ENCODE measurements around the gene BCL2L13. TPM values are rescaled to one million over a fixed set of nuclear protein-coding genes. Genes with fewer than 3 reads are reported as not detected.
"Not testable (repeated sequence)": the region's sequence is repeated elsewhere in the genome, so short reads cannot be mapped to it uniquely, and the experiment has no call there.

The BCL2L13 gene
- total RNA-seq, 1 experiment from 2014 or later, result 56.9 TPM

DNA sequence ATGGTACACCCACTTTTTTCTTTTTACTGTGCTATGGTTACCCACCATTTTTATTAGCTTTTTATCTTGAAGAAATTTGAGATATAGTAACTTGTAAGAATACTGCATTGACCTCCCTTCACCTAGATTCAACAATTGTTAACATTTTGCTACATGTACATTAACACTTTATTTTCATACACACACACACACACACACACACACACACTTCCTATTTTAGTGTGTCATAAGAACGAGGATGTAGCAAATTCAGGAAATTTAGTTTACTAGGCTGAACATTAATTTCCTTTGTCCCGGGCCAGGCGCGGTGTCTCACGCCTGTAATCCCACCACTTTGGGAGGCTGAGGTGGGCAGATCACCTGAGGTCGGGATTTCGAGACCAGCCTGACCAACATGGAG lies 8.9 kb upstream of the BCL2L13 start:
- Histone ChIP-seq H3K27ac (ENCODE audit: low read length) (no peak overlapping the region), H3K4me3 (ENCODE audit: low read length) (peak overlapping the region; percentile 95)

DNA sequence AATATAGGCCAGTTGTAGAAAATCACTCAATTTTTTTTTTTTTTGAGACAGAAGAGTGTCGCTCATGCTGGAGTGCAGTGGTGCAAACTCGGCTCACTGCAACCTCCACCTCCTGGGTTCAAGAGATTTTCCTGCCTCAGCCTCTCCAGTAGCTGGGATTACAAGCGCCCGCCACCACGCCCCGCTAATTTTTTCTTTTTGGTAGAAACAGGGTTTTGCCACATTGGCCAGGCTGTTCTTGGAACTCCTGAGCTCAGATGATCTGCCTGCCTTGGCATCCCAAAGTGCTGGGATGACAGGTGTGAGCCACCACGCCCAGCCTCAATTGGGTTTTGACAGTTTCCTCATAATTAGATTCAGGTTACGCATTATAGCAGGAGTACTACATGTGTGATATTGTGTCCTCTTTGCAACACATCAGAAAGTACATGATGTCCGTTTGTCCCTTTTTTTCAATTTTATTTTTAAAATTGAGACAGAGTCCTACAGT lies 7.4 kb upstream of the BCL2L13 start:
- Histone ChIP-seq H3K27me3 (ENCODE audit: low read length) (no peaks in the 10 kb centered on the region), H3K4me2 (ENCODE audit: low read depth, low read length, poor library complexity, severe bottlenecking) (no peak overlapping the region), H2AFZ (ENCODE audit: low read length) (no peak overlapping the region), H3K36me3 (ENCODE audit: insufficient read depth, low read length) (no peaks in the 10 kb centered on the region), H3K4me3 (ENCODE audit: low read length) (no peak overlapping the region), H3K27ac (ENCODE audit: low read length) (no peak overlapping the region), H3K79me2 (ENCODE audit: low read length) (peaks cover 39% of the 10 kb centered on the region), H3K9me2 (replicated peaks; ENCODE audit: insufficient read depth, low read length) (no peaks in the 10 kb centered on the region), H4K20me1 (ENCODE audit: insufficient read depth, low read depth, low read length) (peaks cover 7% of the 10 kb centered on the region; the same call in 1 of the 2 replicates), H3K4me1 (ENCODE audit: low read length) (peaks cover 17% of the 10 kb centered on the region), H3K9me3 (ENCODE audit: low read length) (no peaks in the 10 kb centered on the region), H3K9ac (ENCODE audit: low read length) (no peak overlapping the region)
- no peak for DNase-seq

More for the DNA sequence above, 8.9 kb upstream of the BCL2L13 start:
- Histone ChIP-seq H4K20me1 (ENCODE audit: insufficient read depth, low read depth, low read length) (peaks cover 7% of the 10 kb centered on the region; the same call in 1 of the 2 replicates), H3K27me3 (ENCODE audit: low read length) (no peaks in the 10 kb centered on the region), H3K4me2 (ENCODE audit: low read depth, low read length, poor library complexity, severe bottlenecking) (peak overlapping the region; percentile 97), H3K36me3 (ENCODE audit: insufficient read depth, low read length) (no peaks in the 10 kb centered on the region), H2AFZ (ENCODE audit: low read length) (no peak overlapping the region), H3K9ac (ENCODE audit: low read length) (peak overlapping the region; percentile 91), H3K9me3 (ENCODE audit: low read length) (no peaks in the 10 kb centered on the region), H3K4me1 (ENCODE audit: low read length) (peaks cover 17% of the 10 kb centered on the region), H3K79me2 (ENCODE audit: low read length) (peaks cover 52% of the 10 kb centered on the region), H3K9me2 (replicated peaks; ENCODE audit: insufficient read depth, low read length) (no peaks in the 10 kb centered on the region)
- no peak for DNase-seq

DNA sequence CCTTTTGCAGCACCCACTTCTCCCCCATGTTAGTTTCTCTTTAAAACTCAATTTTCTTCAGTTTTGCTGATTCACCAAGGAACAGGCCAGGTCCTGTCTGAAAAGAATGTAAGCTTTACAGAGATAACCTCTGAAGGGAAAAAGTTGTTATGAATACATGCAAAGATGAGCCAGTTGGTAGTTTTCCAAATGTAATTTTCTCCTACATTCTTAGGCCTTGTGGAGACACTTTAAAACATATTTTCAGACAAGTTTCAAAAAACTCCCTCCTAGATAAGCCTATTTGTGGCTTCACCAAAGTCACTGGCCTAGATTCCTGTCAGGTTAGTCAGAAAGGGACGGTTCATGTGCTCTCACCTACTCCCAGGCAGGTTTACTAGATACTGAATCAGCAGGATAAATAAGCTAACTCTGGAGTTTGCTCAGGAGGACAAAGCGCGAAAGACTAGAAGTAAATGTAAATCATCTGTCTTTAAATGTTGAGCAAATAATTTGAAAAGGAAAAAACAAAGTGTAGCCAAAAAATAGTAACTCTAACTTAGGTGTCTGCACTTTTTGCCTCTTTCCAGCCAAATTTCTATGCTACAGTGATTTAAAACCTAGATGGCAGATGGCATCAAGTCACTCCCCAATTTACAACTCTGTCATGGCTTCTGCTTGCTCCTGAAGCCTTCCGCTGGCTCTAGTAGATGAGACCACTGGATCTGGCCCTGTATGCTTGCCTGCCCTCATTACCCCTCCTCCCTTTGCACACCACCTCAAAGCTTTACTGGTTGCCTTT lies 5.2 kb upstream of the BCL2L13 start:
- H3K9me2 ChIP-seq (replicated peaks; ENCODE audit: insufficient read depth, low read length), result no peaks in the 10 kb centered on the region

DNA sequence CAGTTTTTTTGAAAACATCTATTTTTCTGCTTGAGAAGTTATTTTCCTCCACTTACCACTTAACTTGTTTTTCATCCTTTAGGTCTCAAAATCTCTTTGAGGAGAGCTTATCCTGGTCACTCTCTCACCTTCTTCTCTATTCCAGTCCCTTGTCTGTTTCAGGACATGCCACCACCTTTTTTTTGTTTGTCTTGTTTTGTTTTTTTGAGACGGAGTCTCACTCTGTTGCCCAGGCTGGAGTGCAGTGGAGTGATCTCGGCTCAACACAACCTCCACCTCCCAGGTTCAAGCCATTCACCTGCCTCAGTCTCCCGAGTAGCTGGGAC lies 4.6 kb upstream of the BCL2L13 start:
- Histone ChIP-seq H3K27me3 (ENCODE audit: low read length) (no peaks in the 10 kb centered on the region), H3K9ac (ENCODE audit: low read length) (no peak overlapping the region), H3K9me2 (replicated peaks; ENCODE audit: insufficient read depth, low read length) (no peaks in the 10 kb centered on the region), H3K4me1 (ENCODE audit: low read length) (peaks cover 15% of the 10 kb centered on the region), H3K4me3 (ENCODE audit: low read length) (no peak overlapping the region), H3K27ac (ENCODE audit: low read length) (no peak overlapping the region), H2AFZ (ENCODE audit: low read length) (no peak overlapping the region), H3K4me2 (ENCODE audit: low read depth, low read length, poor library complexity, severe bottlenecking) (no peak overlapping the region), H4K20me1 (ENCODE audit: insufficient read depth, low read depth, low read length) (no peaks in the 10 kb centered on the region), H3K36me3 (ENCODE audit: insufficient read depth, low read length) (no peaks in the 10 kb centered on the region), H3K79me2 (ENCODE audit: low read length) (peaks cover 23% of the 10 kb centered on the region), H3K9me3 (ENCODE audit: low read length) (no peaks in the 10 kb centered on the region)
- DNase-seq, result no peak

More for the DNA sequence above, 5.2 kb upstream of the BCL2L13 start:
- no peak overlapping the region for H2AFZ ChIP-seq (ENCODE audit: low read length)
- peak overlapping the region; percentile 22; the same call in 1 of the 2 replicates for H3K27ac ChIP-seq (ENCODE audit: low read length)
- H3K4me1 ChIP-seq (ENCODE audit: low read length), result peaks cover 15% of the 10 kb centered on the region
- H3K9me3 ChIP-seq (ENCODE audit: low read length), result no peaks in the 10 kb centered on the region
- no peaks in the 10 kb centered on the region for H3K36me3 ChIP-seq (ENCODE audit: insufficient read depth, low read length)
- peaks cover 25% of the 10 kb centered on the region for H3K79me2 ChIP-seq (ENCODE audit: low read length)
- no peak for DNase-seq
- no peak overlapping the region for H3K4me3 ChIP-seq (ENCODE audit: low read length)
- no peak overlapping the region for H3K4me2 ChIP-seq (ENCODE audit: low read depth, low read length, poor library complexity, severe bottlenecking)
- peaks cover under 1% of the 10 kb centered on the region; the same call in 1 of the 2 replicates for H4K20me1 ChIP-seq (ENCODE audit: insufficient read depth, low read depth, low read length)
- no peak overlapping the region for H3K9ac ChIP-seq (ENCODE audit: low read length)
- no peaks in the 10 kb centered on the region for H3K27me3 ChIP-seq (ENCODE audit: low read length)

DNA sequence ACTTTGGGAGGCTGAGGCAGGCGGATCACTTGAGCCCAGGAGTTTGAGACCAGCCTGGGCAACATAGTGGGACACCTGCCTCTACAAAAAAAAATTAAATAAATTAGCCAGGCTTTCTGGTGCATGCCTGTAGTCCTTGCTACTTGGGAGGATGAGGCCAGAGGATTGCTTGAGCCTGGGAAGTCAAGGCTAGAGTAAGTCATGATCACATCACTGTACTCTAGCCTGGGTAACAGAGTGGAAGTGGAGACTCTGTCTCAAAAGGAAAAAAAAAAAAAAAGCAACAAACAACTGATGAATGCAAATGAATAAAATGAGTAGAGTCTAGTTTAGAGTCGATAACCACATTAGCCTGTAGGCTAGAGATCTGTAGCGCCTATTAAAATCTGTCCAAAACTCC lies 3.9 kb upstream of the BCL2L13 start:
- Histone ChIP-seq H3K9ac (ENCODE audit: low read length) (no peak overlapping the region), H3K4me3 (ENCODE audit: low read length) (no peak overlapping the region), H4K20me1 (ENCODE audit: insufficient read depth, low read depth, low read length) (no peaks in the 10 kb centered on the region), H2AFZ (ENCODE audit: low read length) (no peak overlapping the region), H3K4me1 (ENCODE audit: low read length) (peaks cover 10% of the 10 kb centered on the region), H3K9me2 (replicated peaks; ENCODE audit: insufficient read depth, low read length) (no peaks in the 10 kb centered on the region), H3K4me2 (ENCODE audit: low read depth, low read length, poor library complexity, severe bottlenecking) (no peak overlapping the region), H3K36me3 (ENCODE audit: insufficient read depth, low read length) (no peaks in the 10 kb centered on the region), H3K9me3 (ENCODE audit: low read length) (no peaks in the 10 kb centered on the region), H3K27ac (ENCODE audit: low read length) (no peak overlapping the region), H3K27me3 (ENCODE audit: low read length) (no peaks in the 10 kb centered on the region), H3K79me2 (ENCODE audit: low read length) (peaks cover 23% of the 10 kb centered on the region)
- DNase-seq, result no peak

DNA sequence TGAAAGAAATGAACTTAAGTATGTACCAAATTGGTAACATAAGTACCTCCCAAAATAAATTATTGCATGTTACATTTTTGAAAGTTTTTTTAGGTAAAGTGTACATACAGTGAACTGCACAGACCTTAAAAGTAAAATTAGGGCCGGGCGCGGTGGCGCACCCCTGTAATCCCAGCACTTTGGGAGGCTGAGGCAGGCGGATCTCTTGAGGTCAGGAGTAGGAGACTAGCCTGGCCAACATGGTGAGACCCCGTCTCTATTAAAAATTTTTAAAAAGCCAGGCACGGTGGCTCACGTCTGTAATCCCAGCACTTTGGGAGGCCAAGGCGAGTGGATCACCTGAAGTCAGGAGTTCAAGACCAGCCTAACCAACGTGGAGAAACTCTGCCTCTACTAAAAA lies 1.7 kb upstream of the BCL2L13 start:
- Histone ChIP-seq H3K36me3 (ENCODE audit: insufficient read depth, low read length) (peaks cover 12% of the 10 kb centered on the region), H3K79me2 (ENCODE audit: low read length) (peaks cover 36% of the 10 kb centered on the region), H3K4me1 (ENCODE audit: low read length) (peaks cover 15% of the 10 kb centered on the region)
- not testable (repeated sequence) for DNase-seq; H2AFZ ChIP-seq (ENCODE audit: low read length); H3K27me3 ChIP-seq (ENCODE audit: low read length); H4K20me1 ChIP-seq (ENCODE audit: insufficient read depth, low read depth, low read length); H3K27ac ChIP-seq (ENCODE audit: low read length); H3K9me2 ChIP-seq (replicated peaks; ENCODE audit: insufficient read depth, low read length); H3K4me3 ChIP-seq (ENCODE audit: low read length); H3K9ac ChIP-seq (ENCODE audit: low read length); H3K4me2 ChIP-seq (ENCODE audit: low read depth, low read length, poor library complexity, severe bottlenecking); H3K9me3 ChIP-seq (ENCODE audit: low read length)

DNA sequence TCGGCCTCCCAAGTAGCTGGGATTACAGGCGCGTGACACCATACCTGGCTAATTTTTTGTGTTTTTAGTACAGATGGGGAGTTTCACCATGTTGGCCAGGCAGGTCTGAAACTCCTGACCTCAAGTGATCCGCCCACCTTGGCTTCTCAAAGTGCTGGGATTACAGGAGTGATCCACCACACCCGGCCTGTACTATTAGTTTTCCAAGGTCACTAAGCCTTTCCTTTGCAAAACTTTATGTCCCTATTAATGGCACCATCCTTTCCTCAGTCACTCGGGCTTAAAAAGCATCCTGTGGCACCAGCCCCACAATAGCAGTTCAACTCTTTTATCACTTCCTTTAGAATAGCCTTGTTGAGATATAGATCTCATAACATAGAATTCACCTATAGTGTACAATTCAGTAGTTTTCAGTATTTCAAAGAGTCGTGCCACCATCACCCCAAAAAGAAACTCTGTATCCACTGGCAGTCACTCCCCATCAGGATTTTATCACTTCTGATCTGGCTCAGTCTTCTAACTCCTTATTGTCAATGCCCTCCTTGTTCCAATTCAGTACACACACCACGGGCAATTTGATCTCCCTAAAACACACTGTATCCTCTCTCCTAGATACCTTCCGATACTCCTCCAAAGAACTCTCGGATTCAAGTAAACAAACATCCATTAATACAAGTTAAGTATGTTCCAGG lies 921 bp upstream of the BCL2L13 start:
- Histone ChIP-seq H3K4me3 (ENCODE audit: low read length) (peak overlapping the region; percentile 94), H3K4me2 (ENCODE audit: low read depth, low read length, poor library complexity, severe bottlenecking) (peak overlapping the region; percentile 91), H3K9ac (ENCODE audit: low read length) (peak overlapping the region; percentile 93), H3K36me3 (ENCODE audit: insufficient read depth, low read length) (peaks cover 12% of the 10 kb centered on the region), H3K27ac (ENCODE audit: low read length) (peak overlapping the region; percentile 86), H3K9me2 (replicated peaks; ENCODE audit: insufficient read depth, low read length) (no peaks in the 10 kb centered on the region), H3K4me1 (ENCODE audit: low read length) (peaks cover 15% of the 10 kb centered on the region), H3K9me3 (ENCODE audit: low read length) (no peaks in the 10 kb centered on the region), H2AFZ (ENCODE audit: low read length) (0 out of 2 replicates have a peak overlapping the region, but pooled peaks have one; percentile 56), H3K79me2 (ENCODE audit: low read length) (peaks cover 42% of the 10 kb centered on the region), H3K27me3 (ENCODE audit: low read length) (no peaks in the 10 kb centered on the region), H4K20me1 (ENCODE audit: insufficient read depth, low read depth, low read length) (no peaks in the 10 kb centered on the region)
- DNase-seq, result no peak

DNA sequence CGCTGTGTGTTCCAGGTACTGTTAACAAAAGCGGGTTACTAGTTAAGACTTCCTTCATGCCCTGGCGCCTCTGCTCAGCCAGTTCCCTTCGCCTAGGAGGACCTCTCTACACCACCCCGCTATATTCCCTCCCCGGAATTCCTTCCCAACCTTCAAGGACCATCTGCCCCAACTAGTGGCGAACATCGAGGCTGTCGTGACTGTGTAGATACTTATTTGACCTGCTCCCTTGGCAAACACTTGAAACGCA lies 450 bp upstream of the BCL2L13 start:
- Histone ChIP-seq H3K9me3 (ENCODE audit: low read length) (no peaks in the 10 kb centered on the region), H2AFZ (ENCODE audit: low read length) (peak overlapping the region; percentile 56; the same call in 1 of the 2 replicates), H3K27ac (ENCODE audit: low read length) (peak overlapping the region; percentile 86), H3K4me2 (ENCODE audit: low read depth, low read length, poor library complexity, severe bottlenecking) (peak overlapping the region; percentile 91), H3K4me3 (ENCODE audit: low read length) (peak overlapping the region; percentile 94), H3K36me3 (ENCODE audit: insufficient read depth, low read length) (peaks cover 12% of the 10 kb centered on the region), H3K4me1 (ENCODE audit: low read length) (peaks cover 15% of the 10 kb centered on the region), H3K27me3 (ENCODE audit: low read length) (no peaks in the 10 kb centered on the region), H3K79me2 (ENCODE audit: low read length) (peaks cover 46% of the 10 kb centered on the region), H3K9me2 (replicated peaks; ENCODE audit: insufficient read depth, low read length) (no peaks in the 10 kb centered on the region), H4K20me1 (ENCODE audit: insufficient read depth, low read depth, low read length) (no peaks in the 10 kb centered on the region), H3K9ac (ENCODE audit: low read length) (peak overlapping the region; percentile 93)
- peak; percentile 72 for DNase-seq

Measured in Karpas-422 (cell line).